ENCODE measurements around the gene ZNF836. TPM values are rescaled to one million over a fixed set of nuclear protein-coding genes. Genes with fewer than 3 reads are reported as not detected.

The ZNF836 gene
- total RNA-seq, 1 experiment from 2014 or later = 8.0 TPM

- no peaks in the 10 kb centered on the region for H3K9me2 ChIP-seq (replicated peaks; ENCODE audit: low read length)
- peaks cover 7% of the 10 kb centered on the region; the same call in 1 of the 2 replicates for H3K4me1 ChIP-seq (ENCODE audit: insufficient read depth, low read length)
- no peaks in the 10 kb centered on the region for H4K20me1 ChIP-seq (ENCODE audit: low read length)
- H3K79me2 ChIP-seq (ENCODE audit: low read length) = peaks cover 24% of the 10 kb centered on the region
- BruUV-seq (replicated peaks) = no TSS peak
- H3K9me3 ChIP-seq (ENCODE audit: low read length) = peaks cover 49% of the 10 kb centered on the region
- no peaks in the 10 kb centered on the region for H3F3A ChIP-seq (ENCODE audit: low read length, unreplicated experiment)
- peak overlapping the region; percentile 92 for H3K9ac ChIP-seq (ENCODE audit: low read length)
- H3K27me3 ChIP-seq (ENCODE audit: low read length) = no peaks in the 10 kb centered on the region
- peak; percentile 29 for DNase-seq
- intact Hi-C loops (cut with micrococcal nuclease) = no loop called here
- CTCF ChIA-PET = interaction anchor here (0.6 kb wide), 1 partner anchor 51 kb away, joined by 4 read pairs; the partner anchor contains the start of gene PPP2R1A
- H3K4me2 ChIP-seq (ENCODE audit: low read length) = peak overlapping the region; percentile 94
- peak overlapping the region; percentile 95 for H2AFZ ChIP-seq (ENCODE audit: low read length)
- H3K27ac ChIP-seq (ENCODE audit: low read length) = peak overlapping the region; percentile 81
- peak overlapping the region; percentile 91 for H3K4me3 ChIP-seq (ENCODE audit: low read length)
- H3K36me3 ChIP-seq (ENCODE audit: low read depth, low read length) = peaks cover 40% of the 10 kb centered on the region
- ATAC-seq = peak; percentile 16; the same call in 1 of the 2 replicates
- POLR2A ChIA-PET (ENCODE audit: unreplicated experiment) = interaction anchor here (0.5 to 0.6 kb wide), 2 partner anchors 31 to 51 kb away, joined by 3 read pairs; partner anchors contain the start of gene PPP2R1A
- TF ChIP-seq, protein P1, sequence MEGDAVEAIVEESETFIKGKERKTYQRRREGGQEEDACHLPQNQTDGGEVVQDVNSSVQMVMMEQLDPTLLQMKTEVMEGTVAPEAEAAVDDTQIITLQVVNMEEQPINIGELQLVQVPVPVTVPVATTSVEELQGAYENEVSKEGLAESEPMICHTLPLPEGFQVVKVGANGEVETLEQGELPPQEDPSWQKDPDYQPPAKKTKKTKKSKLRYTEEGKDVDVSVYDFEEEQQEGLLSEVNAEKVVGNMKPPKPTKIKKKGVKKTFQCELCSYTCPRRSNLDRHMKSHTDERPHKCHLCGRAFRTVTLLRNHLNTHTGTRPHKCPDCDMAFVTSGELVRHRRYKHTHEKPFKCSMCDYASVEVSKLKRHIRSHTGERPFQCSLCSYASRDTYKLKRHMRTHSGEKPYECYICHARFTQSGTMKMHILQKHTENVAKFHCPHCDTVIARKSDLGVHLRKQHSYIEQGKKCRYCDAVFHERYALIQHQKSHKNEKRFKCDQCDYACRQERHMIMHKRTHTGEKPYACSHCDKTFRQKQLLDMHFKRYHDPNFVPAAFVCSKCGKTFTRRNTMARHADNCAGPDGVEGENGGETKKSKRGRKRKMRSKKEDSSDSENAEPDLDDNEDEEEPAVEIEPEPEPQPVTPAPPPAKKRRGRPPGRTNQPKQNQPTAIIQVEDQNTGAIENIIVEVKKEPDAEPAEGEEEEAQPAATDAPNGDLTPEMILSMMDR (conservative IDR thresholded peaks at IDR 0.05; ENCODE audit: low read depth, low read length) = no peak
- no peak for TF ChIP-seq EZH2phosphoT487 (IDR thresholded peaks at IDR 0.05; ENCODE audit: borderline replicate concordance, low read length)
- no peak for TF ChIP-seq EZH2 (IDR thresholded peaks at IDR 0.05; ENCODE audit: low read length, unreplicated experiment)
Observed at GRCh38 chr19:52138278-52138982, 33.0 kb downstream of the ZNF836 start.

DNA sequence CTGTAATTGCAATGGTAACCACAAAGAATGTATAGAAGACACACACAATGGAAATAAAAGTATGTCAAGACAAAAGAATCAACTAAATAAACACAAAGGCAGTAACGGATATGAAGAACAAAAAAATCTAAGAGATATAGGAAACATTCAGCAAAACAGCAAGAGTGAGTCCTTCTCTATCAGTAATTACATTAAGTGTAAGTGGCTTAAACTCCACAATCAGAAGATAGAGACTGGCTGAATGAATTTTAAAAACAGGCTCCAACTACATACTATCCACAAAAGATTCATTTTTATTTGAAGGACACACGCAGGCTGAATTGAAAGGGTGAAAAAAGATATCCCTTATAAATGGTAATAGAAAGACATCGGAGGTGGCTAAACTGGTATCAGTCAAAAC lies 51.1 kb downstream of the ZNF836 start:
- H3F3A ChIP-seq (ENCODE audit: low read length, unreplicated experiment) = no peaks in the 10 kb centered on the region
- no peak for DNase-seq
- TF ChIP-seq, protein P1 (conservative IDR thresholded peaks at IDR 0.05; ENCODE audit: low read depth, low read length) = no peak
- no peak for TF ChIP-seq EZH2 (IDR thresholded peaks at IDR 0.05; ENCODE audit: low read length, unreplicated experiment)
- TF ChIP-seq EZH2phosphoT487 (IDR thresholded peaks at IDR 0.05; ENCODE audit: borderline replicate concordance, low read length) = no peak
- no peak overlapping the region for H2AFZ ChIP-seq (ENCODE audit: low read length)
- no peaks in the 10 kb centered on the region for H3K79me2 ChIP-seq (ENCODE audit: low read length)
- H3K4me2 ChIP-seq (ENCODE audit: low read length) = no peak overlapping the region
- no TSS peak for BruUV-seq (replicated peaks)
- no peak overlapping the region for H3K9ac ChIP-seq (ENCODE audit: low read length)
- no peaks in the 10 kb centered on the region for H4K20me1 ChIP-seq (ENCODE audit: low read length)
- peaks cover 89% of the 10 kb centered on the region for H3K9me3 ChIP-seq (ENCODE audit: low read length)
- H3K27ac ChIP-seq (ENCODE audit: low read length) = no peak overlapping the region
- no peak for ATAC-seq
- H3K9me2 ChIP-seq (replicated peaks; ENCODE audit: low read length) = no peaks in the 10 kb centered on the region
- H3K27me3 ChIP-seq (ENCODE audit: low read length) = no peaks in the 10 kb centered on the region
- CTCF ChIA-PET = no interaction called here
- peak overlapping the region; percentile 4; the same call in 1 of the 2 replicates for H3K4me3 ChIP-seq (ENCODE audit: low read length)
- no peaks in the 10 kb centered on the region for H3K4me1 ChIP-seq (ENCODE audit: insufficient read depth, low read length)
- POLR2A ChIA-PET (ENCODE audit: unreplicated experiment) = no interaction called here
- H3K36me3 ChIP-seq (ENCODE audit: low read depth, low read length) = peaks cover 98% of the 10 kb centered on the region
- intact Hi-C loops (cut with micrococcal nuclease) = no loop called here

DNA sequence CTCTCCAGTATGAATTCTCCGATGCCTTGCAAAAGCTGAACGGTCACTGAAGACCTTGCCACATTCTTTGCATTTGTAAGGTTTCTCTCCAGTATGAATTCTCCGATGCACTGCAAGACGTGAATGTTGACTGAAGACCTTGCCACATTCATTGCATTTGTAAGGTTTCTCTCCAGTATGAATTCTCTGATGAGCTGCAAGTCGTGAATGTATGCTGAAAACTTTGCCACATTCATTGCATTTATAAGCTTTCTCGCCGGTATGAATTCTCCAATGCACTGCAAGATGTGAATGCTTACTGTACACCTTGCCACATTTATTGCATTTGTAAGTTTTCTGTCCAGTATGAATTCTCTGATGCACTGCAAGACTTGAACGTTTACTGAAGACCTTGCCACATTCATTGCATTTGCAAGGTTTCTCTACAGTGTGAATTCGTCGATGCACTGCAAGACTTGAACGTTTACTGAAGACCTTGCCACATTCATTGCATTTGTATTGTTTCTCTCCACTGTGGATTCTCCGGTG lies 55.8 kb downstream of the ZNF836 start:
- ChIA-PET POLR2A (ENCODE audit: unreplicated experiment) (no interaction called here), CTCF (no interaction called here)
- no peak overlapping the region for H3K4me2 ChIP-seq (ENCODE audit: low read length)
- no peaks in the 10 kb centered on the region for H3K27me3 ChIP-seq (ENCODE audit: low read length)
- H3K79me2 ChIP-seq (ENCODE audit: low read length) = no peaks in the 10 kb centered on the region
- H3K9me3 ChIP-seq (ENCODE audit: low read length) = peaks cover 94% of the 10 kb centered on the region
- H3K4me1 ChIP-seq (ENCODE audit: insufficient read depth, low read length) = no peaks in the 10 kb centered on the region
- BruUV-seq (replicated peaks) = no TSS peak
- ATAC-seq = no peak
- intact Hi-C loops (cut with micrococcal nuclease) = no loop called here
- peak overlapping the region; percentile 18; the same call in 1 of the 2 replicates for H3K4me3 ChIP-seq (ENCODE audit: low read length)
- TF ChIP-seq EZH2 (IDR thresholded peaks at IDR 0.05; ENCODE audit: low read length, unreplicated experiment) = no peak
- TF ChIP-seq, protein P1 (conservative IDR thresholded peaks at IDR 0.05; ENCODE audit: low read depth, low read length) = no peak
- TF ChIP-seq EZH2phosphoT487 (IDR thresholded peaks at IDR 0.05; ENCODE audit: borderline replicate concordance, low read length) = no peak
- H2AFZ ChIP-seq (ENCODE audit: low read length) = no peak overlapping the region
- H3K9ac ChIP-seq (ENCODE audit: low read length) = no peak overlapping the region
- no peak for DNase-seq
- peaks cover 88% of the 10 kb centered on the region for H3K36me3 ChIP-seq (ENCODE audit: low read depth, low read length)
- no peaks in the 10 kb centered on the region for H4K20me1 ChIP-seq (ENCODE audit: low read length)
- no peaks in the 10 kb centered on the region for H3K9me2 ChIP-seq (replicated peaks; ENCODE audit: low read length)
- no peak overlapping the region for H3K27ac ChIP-seq (ENCODE audit: low read length)
- no peaks in the 10 kb centered on the region for H3F3A ChIP-seq (ENCODE audit: low read length, unreplicated experiment)
